IMR-90 (cell line): Measurements from ENCODE around the gene TXLNA. TPM values are rescaled to one million over a fixed set of nuclear protein-coding genes. Genes with fewer than 3 reads are reported as not detected.

ENCODE experiments used
- ATAC-seq: fragments of 200-7000 bp; cut with Tn5 transposase; 2 replicates; pipeline ENCODE4 v1.9.1; 2020; ENCODE audit warnings: low read depth, mild to moderate bottlenecking, moderate library complexity
- BruUV-seq: library from RNA; stranded (reverse); fragments of 400-500 nt; replicated peaks from 2 replicates; lab custom pipeline; 2021; lab: Mats Ljungman, UMichigan
- CTCF ChIA-PET: fragments of 300-600 bp; formaldehyde crosslinking; extraction: SDS; loops from one replicate; lab custom pipeline; 2021; ENCODE audit warnings: antibody characterized with exemption; lab: Yijun Ruan, JAX
- POLR2A ChIA-PET: fragments of 300-600 bp; sonication (Branson Sonifier 250); formaldehyde crosslinking; loops from one replicate; lab custom pipeline; 2022; ENCODE audit warnings: antibody characterized with exemption; ENCODE audit not compliant: unreplicated experiment; lab: Charles Lee
- DNase-seq: peaks from one replicate; pipeline ENCODE4 v3.0.0; 2013
- H2AFZ ChIP-seq: replicated peaks from 2 replicates; pipeline ENCODE3; 2013; ENCODE audit warnings: low read length, mild to moderate bottlenecking; ENCODE audit not compliant: poor library complexity
- H2AK5ac ChIP-seq: 2 replicates; pipeline ENCODE4 v1.6.1; 2013; ENCODE audit warnings: low read depth, low read length, inconsistent platforms
- H2AK9ac ChIP-seq: replicated peaks from 2 replicates; pipeline ENCODE3; 2013; ENCODE audit warnings: mild to moderate bottlenecking, low read depth, low read length, moderate library complexity; ENCODE audit not compliant: poor library complexity
- H2BK120ac ChIP-seq: 2 replicates; pipeline ENCODE4 v1.6.1; 2013; ENCODE audit warnings: low read depth, low read length, inconsistent platforms
- H2BK15ac ChIP-seq: 3 replicates; pipeline ENCODE4 v1.6.1; 2013; ENCODE audit warnings: low read depth, low read length, inconsistent platforms
- H2BK20ac ChIP-seq: 2 replicates; pipeline ENCODE4 v1.6.1; 2013; ENCODE audit warnings: low read depth, mild to moderate bottlenecking, inconsistent platforms, low read length, moderate library complexity
- H2BK5ac ChIP-seq: 2 replicates; pipeline ENCODE4 v1.6.1; 2013; ENCODE audit warnings: mild to moderate bottlenecking, low read depth, low read length, inconsistent platforms; ENCODE audit not compliant: poor library complexity, severe bottlenecking
- H3K14ac ChIP-seq: replicated peaks from 2 replicates; pipeline ENCODE4 v1.6.1; 2013; ENCODE audit warnings: low read depth, low read length, inconsistent platforms
- H3K18ac ChIP-seq: 2 replicates; pipeline ENCODE4 v1.6.1; 2013; ENCODE audit warnings: low read depth, low read length, control low read depth
- H3K23ac ChIP-seq: 2 replicates; pipeline ENCODE4 v1.6.1; 2013; ENCODE audit warnings: low read depth, low read length, inconsistent platforms
- H3K27ac ChIP-seq: 2 replicates; pipeline ENCODE4 v1.5.1; 2013; ENCODE audit warnings: mild to moderate bottlenecking, control low read depth, low read length; ENCODE audit not compliant: insufficient read depth
- H3K27me3 ChIP-seq: 2 replicates; pipeline ENCODE4 v1.6.1; 2013; ENCODE audit warnings: low read length; ENCODE audit not compliant: control insufficient read depth, insufficient read depth
- H3K36me3 ChIP-seq: 2 replicates; pipeline ENCODE4 v1.6.1; 2013; ENCODE audit warnings: low read length, mixed read lengths; ENCODE audit not compliant: control insufficient read depth, insufficient read depth
- H3K4ac ChIP-seq: 2 replicates; pipeline ENCODE4 v1.6.1; 2013; ENCODE audit warnings: low read depth, low read length, inconsistent platforms
- H3K4me1 ChIP-seq: 2 replicates; pipeline ENCODE4 v1.6.1; 2013; ENCODE audit warnings: low read length, mixed read lengths; ENCODE audit not compliant: control insufficient read depth, insufficient read depth
- H3K4me2 ChIP-seq: 2 replicates; pipeline ENCODE4 v1.6.1; 2013; ENCODE audit warnings: low read depth, mild to moderate bottlenecking, control low read depth, low read length, moderate library complexity
- H3K4me3 ChIP-seq: 2 replicates; pipeline ENCODE4 v1.5.1; 2013; ENCODE audit warnings: low read depth, mild to moderate bottlenecking, control low read depth, low read length, moderate library complexity; ENCODE audit not compliant: insufficient read depth
- H3K56ac ChIP-seq: 2 replicates; pipeline ENCODE4 v1.6.1; 2013; ENCODE audit warnings: low read length, inconsistent platforms; ENCODE audit not compliant: insufficient read depth; ENCODE audit errors: extremely low read depth
- H3K79me1 ChIP-seq, 2 experiments: 2 replicates each; pipeline ENCODE4 v1.6.1; 2013; ENCODE audit warnings: low read length in 2 of 2, inconsistent platforms in 1 of 2, low read depth in 1 of 2
- H3K9ac ChIP-seq: 2 replicates; pipeline ENCODE4 v1.6.1; 2013; ENCODE audit warnings: low read depth, low read length, control low read depth
- H3K9me1 ChIP-seq: 2 replicates; pipeline ENCODE4 v1.6.1; 2013; ENCODE audit warnings: low read length, inconsistent platforms; ENCODE audit not compliant: insufficient read depth
- H3K9me3 ChIP-seq: 2 replicates; pipeline ENCODE4 v1.6.1; 2013; ENCODE audit warnings: low read length; ENCODE audit not compliant: control insufficient read depth, insufficient read depth
- H4K20me1 ChIP-seq: 2 replicates; pipeline ENCODE4 v1.6.1; 2013; ENCODE audit warnings: low read length, inconsistent platforms; ENCODE audit not compliant: insufficient read depth
- H4K5ac ChIP-seq: 2 replicates; pipeline ENCODE4 v1.6.1; 2013; ENCODE audit warnings: mild to moderate bottlenecking, low read depth, low read length, control low read depth
- H4K8ac ChIP-seq, 2 experiments: 2 replicates each; pipeline ENCODE4 v1.6.1; 2013; ENCODE audit warnings: low read depth in 2 of 2, low read length in 2 of 2, control low read depth in 1 of 2, inconsistent platforms in 1 of 2
- H4K91ac ChIP-seq: 2 replicates; pipeline ENCODE4 v1.6.1; 2013; ENCODE audit warnings: low read depth, low read length, inconsistent platforms; ENCODE audit not compliant: insufficient read depth
- CEBPB ChIP-seq: IDR thresholded peaks from 2 replicates; pipeline ENCODE4 v1.6.1; 2012; ENCODE audit warnings: low read depth, low read length, improper control_type of control experiment
- CHD1 ChIP-seq: IDR thresholded peaks from 2 replicates; pipeline ENCODE4 v1.6.1; 2012; ENCODE audit warnings: low read depth, low read length, improper control_type of control experiment
- FOS ChIP-seq: fragments of 150-350 bp; IDR thresholded peaks from 2 replicates; pipeline ENCODE4 v1.6.1; 2016; ENCODE audit warnings: low read depth, low read length
- POLR2A ChIP-seq: IDR thresholded peaks from 2 replicates; pipeline ENCODE4 v1.6.1; 2012; ENCODE audit warnings: mild to moderate bottlenecking, low read depth, low read length
- RCOR1 ChIP-seq: IDR thresholded peaks from 2 replicates; pipeline ENCODE4 v1.6.1; 2012; ENCODE audit warnings: mild to moderate bottlenecking, low read length, improper control_type of control experiment; ENCODE audit not compliant: insufficient replicate concordance
- SMC3 ChIP-seq: fragments of 150-350 bp; IDR thresholded peaks from 2 replicates; pipeline ENCODE4 v1.6.1; 2016; ENCODE audit warnings: low read depth, mild to moderate bottlenecking, antibody characterized with exemption, low read length, moderate library complexity
- WGBS, 2 experiments: methylation state at CpG; one replicate each; pipeline versions ENCODE4 v1.1.5 to v1.1.7; 2013; ENCODE audit warnings: missing lambda C conversion rate in 2 of 2; ENCODE audit not compliant: insufficient read length in 1 of 2; ENCODE audit errors: extremely low coverage in 2 of 2; 5-methylcytosine and 5-hydroxymethylcytosine counted together
- dilution Hi-C: fragments of 300-500 bp; cut with HindIII; formaldehyde crosslinking; loops from one replicate; pipeline ENCODE4 v1.14.3; 2018; ENCODE audit warnings: low sequenced_read_pairs; ENCODE audit not compliant: unreplicated experiment
- in situ Hi-C: fragments of 300-500 bp; cut with MboI; formaldehyde crosslinking; loops from 3 replicates; pipeline ENCODE4 v1.14.3; 2019; ENCODE audit warnings: low sequenced_read_pairs, inconsistent platforms, mixed read lengths
- intact Hi-C: fragments of 100-400 bp; cut with micrococcal nuclease; formaldehyde crosslinking; loops from 2 replicates; pipeline ENCODE4 v1.10.0; 2022
- polyA plus RNA-seq, 3 experiments: library from polyadenylated mRNA; depleted of rRNA; stranded (reverse); fragments of >200 nt; gene quantifications; 2 replicates each; pipeline ENCODE4 v1.2.3, GENCODE V29; 2012; ENCODE audit warnings: low replicate concordance in 1 of 3
- total RNA-seq: library from RNA; depleted of rRNA; stranded (reverse); fragments of >200 nt; gene quantifications from 2 replicates; pipeline ENCODE4 v1.2.3, GENCODE V29; 2012
- TF ChIP-seq, protein P1 (sequence below): fragments of 150-350 bp; IDR thresholded peaks from 2 replicates; pipeline ENCODE4 v1.6.1; 2016; ENCODE audit warnings: low read depth, mild to moderate bottlenecking, low read length, moderate library complexity, borderline replicate concordance
- TF ChIP-seq, protein P2 (sequence below): conservative IDR thresholded peaks from 2 replicates; pipeline ENCODE4 v1.5.1; 2012; ENCODE audit warnings: mild to moderate bottlenecking, low read depth, low read length, improper control_type of control experiment

TXLNA gene
- total and polyA plus RNA-seq, 2 of the 4 experiments (the other 2 are of a cell fraction), result 47.6 to 102 TPM

DNA sequence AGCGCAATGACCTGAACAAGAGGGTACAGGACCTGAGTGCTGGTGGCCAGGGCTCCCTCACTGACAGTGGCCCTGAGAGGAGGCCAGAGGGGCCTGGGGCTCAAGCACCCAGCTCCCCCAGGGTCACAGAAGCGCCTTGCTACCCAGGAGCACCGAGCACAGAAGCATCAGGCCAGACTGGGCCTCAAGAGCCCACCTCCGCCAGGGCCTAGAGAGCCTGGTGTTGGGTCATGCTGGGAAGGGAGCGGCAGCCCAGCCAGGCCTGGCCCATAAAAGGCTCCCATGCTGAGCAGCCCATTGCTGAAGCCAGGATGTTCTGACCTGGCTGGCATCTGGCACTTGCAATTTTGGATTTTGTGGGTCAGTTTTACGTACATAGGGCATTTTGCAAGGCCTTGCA is 15.5 kb downstream of the TXLNA start:
- Histone ChIP-seq H3K9ac (no peak overlapping the region), H4K5ac (no peak overlapping the region), H3K4me3 (no peak overlapping the region), H2AFZ (no peak overlapping the region), H4K20me1 (peaks cover 23% of the 10 kb centered on the region), H2BK20ac (no peak overlapping the region), H3K14ac (no peak overlapping the region), H3K23ac (no peak overlapping the region), H3K18ac (no peak overlapping the region), H3K9me3 (no peaks in the 10 kb centered on the region), H3K9me1 (peaks cover 13% of the 10 kb centered on the region; the same call in 1 of the 2 replicates), H3K27ac (no peak overlapping the region), H3K27me3 (no peaks in the 10 kb centered on the region), H3K4me1 (peaks cover 26% of the 10 kb centered on the region), H2BK5ac (no peak overlapping the region), H3K79me1 (peaks cover 22 to 69% of the 10 kb centered on the region in 2 experiments), H4K8ac (no peak overlapping the region), H3K4me2 (no peak overlapping the region), H2BK120ac (no peak overlapping the region), H3K56ac (no peak overlapping the region), H2AK5ac (no peak overlapping the region), H3K36me3 (peaks cover 80% of the 10 kb centered on the region), H3K4ac (no peak overlapping the region), H2BK15ac (no peak overlapping the region), H4K91ac (no peak overlapping the region), H2AK9ac (no peak overlapping the region)
- WGBS, 2 experiments, result 100% methylated on average over 5 of the region's 6 CpGs; no CpG with 5 or more reads in 1 of the 2 experiments
- no TSS peak for BruUV-seq
- dilution Hi-C loops, result no loop called here
- in situ Hi-C loops, result no loop called here
- DNase-seq (no peak), ATAC-seq (no peak)
- TF ChIP-seq SMC3 (no peak), RCOR1 (no peak), FOS (no peak), POLR2A (0 out of 2 replicates have a peak, but pooled peaks have one; percentile 5), CEBPB (no peak), CHD1 (no peak)
- TF ChIP-seq, protein P1, sequence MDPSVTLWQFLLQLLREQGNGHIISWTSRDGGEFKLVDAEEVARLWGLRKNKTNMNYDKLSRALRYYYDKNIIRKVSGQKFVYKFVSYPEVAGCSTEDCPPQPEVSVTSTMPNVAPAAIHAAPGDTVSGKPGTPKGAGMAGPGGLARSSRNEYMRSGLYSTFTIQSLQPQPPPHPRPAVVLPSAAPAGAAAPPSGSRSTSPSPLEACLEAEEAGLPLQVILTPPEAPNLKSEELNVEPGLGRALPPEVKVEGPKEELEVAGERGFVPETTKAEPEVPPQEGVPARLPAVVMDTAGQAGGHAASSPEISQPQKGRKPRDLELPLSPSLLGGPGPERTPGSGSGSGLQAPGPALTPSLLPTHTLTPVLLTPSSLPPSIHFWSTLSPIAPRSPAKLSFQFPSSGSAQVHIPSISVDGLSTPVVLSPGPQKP, result no peak
- TF ChIP-seq, protein P2, sequence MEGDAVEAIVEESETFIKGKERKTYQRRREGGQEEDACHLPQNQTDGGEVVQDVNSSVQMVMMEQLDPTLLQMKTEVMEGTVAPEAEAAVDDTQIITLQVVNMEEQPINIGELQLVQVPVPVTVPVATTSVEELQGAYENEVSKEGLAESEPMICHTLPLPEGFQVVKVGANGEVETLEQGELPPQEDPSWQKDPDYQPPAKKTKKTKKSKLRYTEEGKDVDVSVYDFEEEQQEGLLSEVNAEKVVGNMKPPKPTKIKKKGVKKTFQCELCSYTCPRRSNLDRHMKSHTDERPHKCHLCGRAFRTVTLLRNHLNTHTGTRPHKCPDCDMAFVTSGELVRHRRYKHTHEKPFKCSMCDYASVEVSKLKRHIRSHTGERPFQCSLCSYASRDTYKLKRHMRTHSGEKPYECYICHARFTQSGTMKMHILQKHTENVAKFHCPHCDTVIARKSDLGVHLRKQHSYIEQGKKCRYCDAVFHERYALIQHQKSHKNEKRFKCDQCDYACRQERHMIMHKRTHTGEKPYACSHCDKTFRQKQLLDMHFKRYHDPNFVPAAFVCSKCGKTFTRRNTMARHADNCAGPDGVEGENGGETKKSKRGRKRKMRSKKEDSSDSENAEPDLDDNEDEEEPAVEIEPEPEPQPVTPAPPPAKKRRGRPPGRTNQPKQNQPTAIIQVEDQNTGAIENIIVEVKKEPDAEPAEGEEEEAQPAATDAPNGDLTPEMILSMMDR, result no peak
- intact Hi-C loops, result no loop called here
- POLR2A ChIA-PET, result no interaction called here
- CTCF ChIA-PET, result no interaction called here
